Ectodermal cell (in vitro differentiated cells): ENCODE data around the gene HSPA6.
"Not testable (repeated sequence)": the region's sequence is repeated elsewhere in the genome, so short reads cannot be mapped to it uniquely, and the experiment has no call there.

Experiments
- H3K27ac ChIP-seq: 2 replicates; pipeline ENCODE4 v1.7.0; 2013; ENCODE audit warnings: mild to moderate bottlenecking, low read depth, low read length; ENCODE audit not compliant: insufficient read depth, poor library complexity, severe bottlenecking
- H3K27me3 ChIP-seq: 2 replicates; pipeline ENCODE4 v1.7.0; 2013; ENCODE audit warnings: mild to moderate bottlenecking, low read length; ENCODE audit not compliant: insufficient read depth, control insufficient read depth, poor library complexity, severe bottlenecking
- H3K36me3 ChIP-seq: one replicate; pipeline ENCODE4 v1.7.0; 2013; ENCODE audit warnings: low read length; ENCODE audit not compliant: control insufficient read depth, insufficient read depth
- H3K4me1 ChIP-seq: one replicate; pipeline ENCODE4 v1.7.0; 2013; ENCODE audit warnings: low read length; ENCODE audit not compliant: control insufficient read depth, insufficient read depth
- H3K4me3 ChIP-seq: 2 replicates; pipeline ENCODE4 v1.7.0; 2013; ENCODE audit warnings: low read depth, low read length, control low read depth; ENCODE audit not compliant: insufficient read depth
- H3K9me3 ChIP-seq: 2 replicates; pipeline ENCODE4 v1.7.0; 2013; ENCODE audit warnings: mild to moderate bottlenecking, low read length, moderate library complexity; ENCODE audit not compliant: control insufficient read depth
- whole genome bisulfite sequencing, 2 experiments: methylation state at CpG; one replicate each; pipeline ENCODE4 v1.1.7; 2013; ENCODE audit warnings: missing lambda C conversion rate in 2 of 2; 5-methylcytosine and 5-hydroxymethylcytosine counted together

The HSPA6 gene

GRCh38 chr1:161503394-161503748, 21.0 kb upstream of the HSPA6 start:
- H3K36me3 ChIP-seq: no peaks in the 10 kb centered on the region
- no peak overlapping the region for H3K4me3 ChIP-seq
- H3K27me3 ChIP-seq: peaks cover 19% of the 10 kb centered on the region
- no peaks in the 10 kb centered on the region for H3K9me3 ChIP-seq
- no peaks in the 10 kb centered on the region for H3K4me1 ChIP-seq
- no peak overlapping the region for H3K27ac ChIP-seq

- no peak overlapping the region for H3K4me3 ChIP-seq
- H3K27ac ChIP-seq: no peak overlapping the region
- H3K27me3 ChIP-seq: peaks cover 14% of the 10 kb centered on the region
- H3K9me3 ChIP-seq: no peaks in the 10 kb centered on the region
- H3K4me1 ChIP-seq: no peaks in the 10 kb centered on the region
- H3K36me3 ChIP-seq: no peaks in the 10 kb centered on the region
- 86 to 93% methylated on average over 6 of the region's 6 CpGs for whole genome bisulfite sequencing, 2 experiments
Observed at GRCh38 chr1:161505686-161506085, 18.7 kb upstream of the HSPA6 start.

- 64 to 69% methylated on average over 6 to 11 of the region's 15 CpGs for WGBS, 2 experiments
- Histone ChIP-seq H3K27me3 (peaks cover 10% of the 10 kb centered on the region), H3K9me3 (no peaks in the 10 kb centered on the region), H3K27ac (no peak overlapping the region), H3K4me3 (no peak overlapping the region), H3K4me1 (no peaks in the 10 kb centered on the region), H3K36me3 (no peaks in the 10 kb centered on the region)
Observed at GRCh38 chr1:161506336-161507223, 17.8 kb upstream of the HSPA6 start.

GRCh38 chr1:161510477-161510876, 13.9 kb upstream of the HSPA6 start:
- Histone ChIP-seq H3K4me1 (no peaks in the 10 kb centered on the region), H3K4me3 (no peak overlapping the region), H3K27me3 (peaks cover 8% of the 10 kb centered on the region), H3K36me3 (no peaks in the 10 kb centered on the region), H3K9me3 (no peaks in the 10 kb centered on the region), H3K27ac (no peak overlapping the region)
- WGBS, 2 experiments: 90 to 92% methylated on average over 3 of the region's 3 CpGs

- WGBS, 2 experiments: 89 to 92% methylated on average over 5 of the region's 5 CpGs
- Histone ChIP-seq H3K9me3 (no peaks in the 10 kb centered on the region), H3K4me3 (no peak overlapping the region), H3K4me1 (no peaks in the 10 kb centered on the region), H3K27me3 (peaks cover under 1% of the 10 kb centered on the region), H3K27ac (no peak overlapping the region), H3K36me3 (no peaks in the 10 kb centered on the region)
Observed at GRCh38 chr1:161511018-161511755, 13.2 kb upstream of the HSPA6 start.

GRCh38 chr1:161511756-161512060, 12.6 kb upstream of the HSPA6 start:
- no peak overlapping the region for H3K4me3 ChIP-seq
- no peaks in the 10 kb centered on the region for H3K27me3 ChIP-seq
- H3K27ac ChIP-seq: no peak overlapping the region
- no peaks in the 10 kb centered on the region for H3K9me3 ChIP-seq
- no peaks in the 10 kb centered on the region for H3K36me3 ChIP-seq
- WGBS, 2 experiments: 86 to 89% methylated on average over 7 of the region's 7 CpGs
- H3K4me1 ChIP-seq: no peaks in the 10 kb centered on the region

- not testable (repeated sequence) for H3K27me3 ChIP-seq, H3K9me3 ChIP-seq, H3K4me1 ChIP-seq, H3K4me3 ChIP-seq, H3K36me3 ChIP-seq, H3K27ac ChIP-seq
- WGBS, 2 experiments: 89 to 93% methylated on average over 5 of the region's 6 CpGs
Observed at GRCh38 chr1:161512636-161513447, 11.5 kb upstream of the HSPA6 start.

GRCh38 chr1:161513448-161513780, 10.9 kb upstream of the HSPA6 start:
- H3K36me3 ChIP-seq, H3K4me1 ChIP-seq, H3K9me3 ChIP-seq, H3K27me3 ChIP-seq, H3K27ac ChIP-seq, H3K4me3 ChIP-seq: not testable (repeated sequence)
- 50% methylated on average over 1 of the region's 1 CpG for WGBS, 2 experiments

GRCh38 chr1:161513953-161514352, 10.4 kb upstream of the HSPA6 start:
- H3K27ac ChIP-seq, H3K4me1 ChIP-seq, H3K27me3 ChIP-seq, H3K36me3 ChIP-seq, H3K9me3 ChIP-seq, H3K4me3 ChIP-seq: not testable (repeated sequence)
- WGBS, 2 experiments: no CpG with 5 or more reads among the region's 1 CpG
